ENCODE measurements around the gene MLEC. TPM values are rescaled to one million over a fixed set of nuclear protein-coding genes. Genes with fewer than 3 reads are reported as not detected.

MLEC gene
- total RNA-seq, 4 donors from 2014 or later: 122 to 288 (median 187) TPM

DNA sequence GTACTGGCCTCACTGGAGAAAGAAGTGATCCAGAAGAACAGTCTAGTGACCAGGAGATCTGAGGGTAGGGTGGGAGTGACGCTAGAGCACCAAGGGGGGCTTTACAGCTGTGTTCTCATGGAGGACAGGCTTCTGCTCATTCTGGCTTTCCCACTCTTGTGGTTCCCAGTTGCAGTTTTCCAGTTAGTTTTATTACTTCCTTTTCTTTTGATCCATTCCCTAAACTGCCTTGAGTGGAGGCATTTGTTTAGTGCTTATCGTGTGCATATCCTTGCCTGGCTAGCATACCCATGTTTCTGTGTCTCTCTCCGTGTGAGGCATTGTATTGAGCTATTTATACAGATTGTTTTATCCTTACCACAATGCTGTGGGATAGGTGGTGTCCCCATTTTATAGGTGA, 4.0 kb downstream of the MLEC start:
- 76 to 78% methylated on average over 3 of the region's 3 CpGs for WGBS, 2 donors
- DNase-seq: no peak
- peaks cover 27 to 35% of the 10 kb centered on the region in 2 donors for H3K4me1 ChIP-seq
- H3K27ac ChIP-seq: no peak overlapping the region
- intact Hi-C loops (cut with DNase I): no loop called here
- peaks cover 16 to 18% of the 10 kb centered on the region in 2 donors for H3K36me3 ChIP-seq
- no peak for TF ChIP-seq POLR2A (IDR thresholded peaks at IDR 0.05)
- TF ChIP-seq, protein P1, sequence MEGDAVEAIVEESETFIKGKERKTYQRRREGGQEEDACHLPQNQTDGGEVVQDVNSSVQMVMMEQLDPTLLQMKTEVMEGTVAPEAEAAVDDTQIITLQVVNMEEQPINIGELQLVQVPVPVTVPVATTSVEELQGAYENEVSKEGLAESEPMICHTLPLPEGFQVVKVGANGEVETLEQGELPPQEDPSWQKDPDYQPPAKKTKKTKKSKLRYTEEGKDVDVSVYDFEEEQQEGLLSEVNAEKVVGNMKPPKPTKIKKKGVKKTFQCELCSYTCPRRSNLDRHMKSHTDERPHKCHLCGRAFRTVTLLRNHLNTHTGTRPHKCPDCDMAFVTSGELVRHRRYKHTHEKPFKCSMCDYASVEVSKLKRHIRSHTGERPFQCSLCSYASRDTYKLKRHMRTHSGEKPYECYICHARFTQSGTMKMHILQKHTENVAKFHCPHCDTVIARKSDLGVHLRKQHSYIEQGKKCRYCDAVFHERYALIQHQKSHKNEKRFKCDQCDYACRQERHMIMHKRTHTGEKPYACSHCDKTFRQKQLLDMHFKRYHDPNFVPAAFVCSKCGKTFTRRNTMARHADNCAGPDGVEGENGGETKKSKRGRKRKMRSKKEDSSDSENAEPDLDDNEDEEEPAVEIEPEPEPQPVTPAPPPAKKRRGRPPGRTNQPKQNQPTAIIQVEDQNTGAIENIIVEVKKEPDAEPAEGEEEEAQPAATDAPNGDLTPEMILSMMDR (IDR thresholded peaks at IDR 0.05): no peak
- no peak overlapping the region for H3K4me3 ChIP-seq (replicated peaks in 1 of 3)
- H3K27me3 ChIP-seq: no peaks in the 10 kb centered on the region
- no peaks in the 10 kb centered on the region for H3K9me3 ChIP-seq

DNA sequence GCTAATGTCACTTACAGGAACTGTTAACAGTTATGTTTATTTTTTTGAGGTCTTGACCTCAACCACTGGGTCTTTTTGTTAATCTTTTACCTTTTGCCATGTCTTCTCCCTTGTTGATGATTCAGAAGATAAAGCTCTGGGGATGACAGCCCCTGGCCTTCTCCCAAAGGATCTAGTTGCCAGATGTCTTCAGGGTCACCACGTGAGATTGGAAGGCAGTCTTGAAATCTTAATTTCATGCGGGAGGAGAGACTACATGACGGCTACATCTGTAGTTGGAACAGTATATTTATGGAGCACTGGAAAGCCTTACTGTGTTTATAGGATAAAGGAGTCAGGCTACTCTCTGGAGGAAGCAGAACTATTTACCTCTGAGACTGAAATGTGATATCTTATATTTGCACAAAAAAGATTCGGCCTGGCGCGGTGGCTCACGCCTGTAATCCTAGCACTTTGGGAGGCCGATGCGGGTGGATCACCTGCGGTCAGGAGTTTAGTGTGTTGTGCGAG, 5.6 kb downstream of the MLEC start:
- H3K4me3 ChIP-seq (replicated peaks in 1 of 3): no peak overlapping the region
- peaks cover 29 to 32% of the 10 kb centered on the region in 2 donors for H3K36me3 ChIP-seq
- intact Hi-C loops (cut with DNase I): no loop called here
- TF ChIP-seq POLR2A (IDR thresholded peaks at IDR 0.05): no peak
- TF ChIP-seq, protein P1 (IDR thresholded peaks at IDR 0.05): no peak
- no peak for DNase-seq
- WGBS, 2 donors: 82 to 84% methylated on average over 11 of the region's 11 CpGs
- no peaks in the 10 kb centered on the region for H3K27me3 ChIP-seq
- H3K27ac ChIP-seq: no peak overlapping the region
- H3K9me3 ChIP-seq: no peaks in the 10 kb centered on the region
- peaks cover 35 to 51% of the 10 kb centered on the region in 2 donors for H3K4me1 ChIP-seq

DNA sequence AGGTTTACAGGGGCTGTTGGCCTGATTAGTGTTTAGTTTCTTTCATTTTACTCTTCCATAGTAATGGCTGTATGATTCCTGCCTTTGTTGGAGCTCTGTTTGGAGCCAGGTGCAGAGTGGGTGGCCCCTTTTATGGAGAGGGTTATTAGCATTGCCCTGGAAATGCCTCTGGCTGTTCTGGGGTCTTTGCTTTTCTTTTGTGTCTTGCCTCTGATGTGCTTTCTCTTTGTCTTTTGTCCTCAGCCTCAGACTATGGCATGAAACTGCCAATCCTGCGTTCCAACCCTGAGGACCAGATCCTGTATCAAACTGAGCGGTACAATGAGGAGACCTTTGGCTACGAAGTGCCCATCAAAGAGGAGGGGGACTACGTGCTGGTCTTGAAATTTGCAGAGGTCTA, 6.9 kb downstream of the MLEC start:
- H3K36me3 ChIP-seq: peaks cover 32 to 35% of the 10 kb centered on the region in 2 donors
- intact Hi-C loops (cut with DNase I): no loop called here
- WGBS, 2 donors: 87 to 90% methylated on average over 4 of the region's 4 CpGs
- no peak overlapping the region for H3K4me3 ChIP-seq (replicated peaks in 1 of 3)
- TF ChIP-seq, protein P1 (IDR thresholded peaks at IDR 0.05): no peak
- TF ChIP-seq POLR2A (IDR thresholded peaks at IDR 0.05): no peak
- H3K9me3 ChIP-seq: no peaks in the 10 kb centered on the region
- H3K4me1 ChIP-seq: peaks cover 24 to 50% of the 10 kb centered on the region in 2 donors
- no peaks in the 10 kb centered on the region for H3K27me3 ChIP-seq
- DNase-seq: no peak
- no peak overlapping the region for H3K27ac ChIP-seq

DNA sequence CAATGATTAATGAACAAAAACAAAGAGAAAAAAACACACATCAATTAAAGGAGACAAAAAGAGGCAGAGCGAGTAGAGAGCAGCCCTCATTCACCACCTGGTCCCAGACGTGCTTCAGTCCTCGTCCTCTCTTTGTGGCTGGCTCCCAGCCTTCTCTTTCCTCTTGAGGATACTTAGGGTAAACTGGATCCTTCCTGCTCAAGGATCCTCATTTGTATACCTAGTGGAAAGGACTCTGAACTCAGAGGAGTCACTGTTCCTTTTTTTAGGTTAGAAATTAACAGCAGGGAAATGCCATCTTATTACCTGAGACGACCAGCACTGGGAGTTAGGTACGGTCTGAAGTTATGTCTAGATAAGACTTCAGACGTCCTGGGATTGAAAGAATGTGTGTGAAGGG, 9.7 kb downstream of the MLEC start:
- peaks cover 36 to 50% of the 10 kb centered on the region in 2 donors for H3K36me3 ChIP-seq
- H3K4me1 ChIP-seq: peaks cover 9 to 39% of the 10 kb centered on the region in 2 donors
- intact Hi-C loops (cut with DNase I): no loop called here
- peak in 1 of 2 donors; percentile 82 for DNase-seq
- no peaks in the 10 kb centered on the region for H3K9me3 ChIP-seq
- no peak for TF ChIP-seq POLR2A (IDR thresholded peaks at IDR 0.05)
- TF ChIP-seq, protein P1 (IDR thresholded peaks at IDR 0.05): no peak
- peak overlapping the region; percentile 37 to 62 (median 60) for H3K27ac ChIP-seq
- H3K4me3 ChIP-seq (replicated peaks in 1 of 3): no peak overlapping the region
- WGBS, 2 donors: 55 to 79% methylated on average over 6 of the region's 6 CpGs
- no peaks in the 10 kb centered on the region for H3K27me3 ChIP-seq

DNA sequence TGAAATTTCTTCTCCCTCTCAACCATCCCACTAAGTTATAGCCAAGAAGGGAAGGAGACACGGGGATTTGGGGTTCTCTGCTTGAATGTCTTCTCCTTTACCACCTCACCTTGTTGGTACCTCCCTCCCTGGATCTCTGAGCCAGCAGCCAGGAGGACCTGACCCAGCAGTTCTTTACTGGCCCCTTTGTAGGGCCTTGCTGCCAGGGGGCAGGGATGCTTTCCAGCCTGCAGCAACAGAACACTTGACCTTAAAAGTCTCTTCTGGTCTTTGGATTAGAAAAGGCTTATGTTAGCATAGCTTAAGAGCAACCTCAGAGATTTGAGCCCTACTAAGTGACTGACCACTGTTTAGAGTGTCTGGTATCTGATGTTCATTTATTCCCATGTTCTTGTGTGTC, 10.4 kb downstream of the MLEC start:
- Histone ChIP-seq H3K27ac (peak overlapping the region; percentile 26 to 62 (median 60)), H3K4me3 (replicated peaks in 1 of 3) (no peak overlapping the region), H3K36me3 (peaks cover 36 to 50% of the 10 kb centered on the region in 2 donors), H3K9me3 (no peaks in the 10 kb centered on the region), H3K4me1 (peaks cover 9 to 42% of the 10 kb centered on the region in 2 donors), H3K27me3 (no peaks in the 10 kb centered on the region)
- 83 to 84% methylated on average over 1 of the region's 1 CpG for WGBS, 2 donors
- peak in 1 of 2 donors; percentile 30 for DNase-seq
- intact Hi-C loops (cut with DNase I): no loop called here
- TF ChIP-seq POLR2A (IDR thresholded peaks at IDR 0.05): no peak
- TF ChIP-seq, protein P1 (IDR thresholded peaks at IDR 0.05): no peak
